ENCODE results near the gene IL6R.
"Not testable (repeated sequence)": the region's sequence is repeated elsewhere in the genome, so short reads cannot be mapped to it uniquely, and the experiment has no call there.

Gene IL6R

GRCh38 chr1:154483941-154484803 is 79.0 kb downstream of the IL6R start:
- DNase-seq (ENCODE audit: low read depth) = no peak

GRCh38 chr1:154485106-154485505 is 80.0 kb downstream of the IL6R start:
- no peak for DNase-seq (ENCODE audit: low read depth)

GRCh38 chr1:154485910-154486496 is 80.9 kb downstream of the IL6R start:
- DNase-seq (ENCODE audit: low read depth) = no peak

GRCh38 chr1:154486756-154487155 is 81.6 kb downstream of the IL6R start:
- not testable (repeated sequence) for DNase-seq (ENCODE audit: low read depth)

- DNase-seq (ENCODE audit: low read depth) = no peak
Observed at GRCh38 chr1:154488922-154489321, 83.8 kb downstream of the IL6R start.

GRCh38 chr1:154489695-154490274 is 84.6 kb downstream of the IL6R start:
- no peak for DNase-seq (ENCODE audit: low read depth)

GRCh38 chr1:154490317-154490716 is 85.2 kb downstream of the IL6R start:
- no peak for DNase-seq (ENCODE audit: low read depth)

- no peak for DNase-seq (ENCODE audit: low read depth)
Observed at GRCh38 chr1:154492115-154492514, 87.0 kb downstream of the IL6R start.

GRCh38 chr1:154493276-154493675 is 88.1 kb downstream of the IL6R start:
- DNase-seq (ENCODE audit: low read depth) = no peak

- no peak for DNase-seq (ENCODE audit: low read depth)
Observed at GRCh38 chr1:154495496-154496273, 90.5 kb downstream of the IL6R start.

- DNase-seq (ENCODE audit: low read depth) = no peak
Observed at GRCh38 chr1:154496383-154496782, 91.2 kb downstream of the IL6R start.

- DNase-seq (ENCODE audit: low read depth) = no peak
Observed at GRCh38 chr1:154497026-154497806, 92.1 kb downstream of the IL6R start.

GRCh38 chr1:154499446-154499845 is 94.3 kb downstream of the IL6R start:
- no peak for DNase-seq (ENCODE audit: low read depth)

- no peak for DNase-seq (ENCODE audit: low read depth)
Observed at GRCh38 chr1:154500533-154500932, 95.4 kb downstream of the IL6R start.

GRCh38 chr1:154501423-154502065 is 96.4 kb downstream of the IL6R start:
- DNase-seq (ENCODE audit: low read depth) = no peak

GRCh38 chr1:154502066-154502743 is 97.1 kb downstream of the IL6R start, which contains the start of the genes SHE and TDRD10:
SHE (minus strand) TSS chr1:154502412; CDS start chr1:154502026, 386 bp downstream.
TDRD10 (plus strand) TSS chr1:154502219; CDS start chr1:154506904, 4,685 bp downstream.
- DNase-seq (ENCODE audit: low read depth) = no peak

GRCh38 chr1:154502744-154503115 is 97.6 kb downstream of the IL6R start:
- no peak for DNase-seq (ENCODE audit: low read depth)

GRCh38 chr1:154503898-154504297 is 98.8 kb downstream of the IL6R start:
- no peak for DNase-seq (ENCODE audit: low read depth)

- no peak for DNase-seq (ENCODE audit: low read depth)
Observed at GRCh38 chr1:154512760-154513159, 107.6 kb downstream of the IL6R start.

- no peak for DNase-seq (ENCODE audit: low read depth)
Observed at GRCh38 chr1:154514066-154514553, 109.0 kb downstream of the IL6R start.

Data from stimulated activated CD8-positive, alpha-beta memory T cell treated with anti-CD3 and anti-CD28 coated beads, Interleukin-15, amount 100 ng/mL, for 24 hours (primary cell).